Activated CD8-positive, alpha-beta T cell treated with anti-CD3 and anti-CD28 coated beads for 36 hours (primary cell): Measurements from ENCODE around the gene NFIC. TPM values are rescaled to one million over a fixed set of nuclear protein-coding genes. Genes with fewer than 3 reads are reported as not detected.

Source experiments
- ATAC-seq: fragments of 200-7000 bp; cut with Tn5 transposase; one replicate; pipeline ENCODE4 v1.10.0; 2021; ENCODE audit warnings: mild to moderate bottlenecking, moderate library complexity
- CTCF ChIA-PET: fragments of 350-600 bp; sonication (Branson Sonifier 250); formaldehyde crosslinking; loops from one replicate; lab custom pipeline; 2021; ENCODE audit warnings: antibody characterized with exemption; lab: Charles Lee
- POLR2A ChIA-PET: fragments of 350-600 bp; sonication (Branson Sonifier 250); formaldehyde crosslinking; loops from one replicate; lab custom pipeline; 2021; ENCODE audit warnings: antibody characterized with exemption; lab: Charles Lee
- DNase-seq: peaks from one replicate; pipeline ENCODE4 v3.0.0-alpha.2; 2020
- H3K27ac Mint-ChIP-seq: one replicate; pipeline ENCODE4 v1.8.0; 2021; ENCODE audit warnings: mild to moderate bottlenecking, mixed read lengths
- H3K27me3 Mint-ChIP-seq: one replicate; pipeline ENCODE4 v1.8.0; 2021; ENCODE audit warnings: mixed read lengths
- H3K36me3 Mint-ChIP-seq: one replicate; pipeline ENCODE4 v1.8.0; 2021; ENCODE audit warnings: low read depth, mixed read lengths
- H3K4me1 Mint-ChIP-seq: one replicate; pipeline ENCODE4 v1.8.0; 2021; ENCODE audit warnings: low read depth, mixed read lengths
- H3K4me3 Mint-ChIP-seq: one replicate; pipeline ENCODE4 v1.8.0; 2021; ENCODE audit warnings: mild to moderate bottlenecking, moderate library complexity, mixed read lengths
- H3K9me3 Mint-ChIP-seq: one replicate; pipeline ENCODE4 v1.8.0; 2021; ENCODE audit warnings: mixed read lengths
- intact Hi-C: fragments of 100-400 bp; cut with micrococcal nuclease; formaldehyde crosslinking; loops from one replicate; pipeline ENCODE4 v1.10.0; 2022
- total RNA-seq, 2 experiments: library from RNA; stranded (reverse); gene quantifications; one replicate each; pipeline ENCODE4 v1.2.3, GENCODE V29; 2021
- TF ChIP-seq, protein P1 (sequence below): fragments of 200-600 bp; IDR thresholded peaks from one replicate; pipeline ENCODE4 v1.8.0; 2022; ENCODE audit warnings: antibody characterized with exemption, mild to moderate bottlenecking

The NFIC gene
- total RNA-seq, 2 experiments from 2014 or later = 19.0 to 20.8 TPM

GRCh38 chr19:3463714-3464586 lies 97.6 kb downstream of the NFIC start:
- TF ChIP-seq, protein P1, sequence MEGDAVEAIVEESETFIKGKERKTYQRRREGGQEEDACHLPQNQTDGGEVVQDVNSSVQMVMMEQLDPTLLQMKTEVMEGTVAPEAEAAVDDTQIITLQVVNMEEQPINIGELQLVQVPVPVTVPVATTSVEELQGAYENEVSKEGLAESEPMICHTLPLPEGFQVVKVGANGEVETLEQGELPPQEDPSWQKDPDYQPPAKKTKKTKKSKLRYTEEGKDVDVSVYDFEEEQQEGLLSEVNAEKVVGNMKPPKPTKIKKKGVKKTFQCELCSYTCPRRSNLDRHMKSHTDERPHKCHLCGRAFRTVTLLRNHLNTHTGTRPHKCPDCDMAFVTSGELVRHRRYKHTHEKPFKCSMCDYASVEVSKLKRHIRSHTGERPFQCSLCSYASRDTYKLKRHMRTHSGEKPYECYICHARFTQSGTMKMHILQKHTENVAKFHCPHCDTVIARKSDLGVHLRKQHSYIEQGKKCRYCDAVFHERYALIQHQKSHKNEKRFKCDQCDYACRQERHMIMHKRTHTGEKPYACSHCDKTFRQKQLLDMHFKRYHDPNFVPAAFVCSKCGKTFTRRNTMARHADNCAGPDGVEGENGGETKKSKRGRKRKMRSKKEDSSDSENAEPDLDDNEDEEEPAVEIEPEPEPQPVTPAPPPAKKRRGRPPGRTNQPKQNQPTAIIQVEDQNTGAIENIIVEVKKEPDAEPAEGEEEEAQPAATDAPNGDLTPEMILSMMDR = no peak
- CTCF ChIA-PET = interaction anchor here (0.9 kb wide), 1 partner anchor 159 kb away, joined by 3 read pairs; no protein-coding TSS in a partner anchor
- POLR2A ChIA-PET = interaction anchor here (0.7 kb wide), 1 partner anchor 31 kb away, joined by 3 read pairs; no protein-coding TSS in a partner anchor
- H3K27me3 Mint-ChIP-seq = no peaks in the 10 kb centered on the region
- intact Hi-C loops = no loop called here
- peaks cover 6% of the 10 kb centered on the region for H3K9me3 Mint-ChIP-seq
- H3K36me3 Mint-ChIP-seq = peaks cover 7% of the 10 kb centered on the region
- H3K4me1 Mint-ChIP-seq = no peaks in the 10 kb centered on the region
- DNase-seq (no peak), ATAC-seq (no peak)
- no peak overlapping the region for H3K27ac Mint-ChIP-seq
- H3K4me3 Mint-ChIP-seq = no peak overlapping the region

GRCh38 chr19:3464587-3465235 lies 98.3 kb downstream of the NFIC start:
- peaks cover 6% of the 10 kb centered on the region for H3K9me3 Mint-ChIP-seq
- TF ChIP-seq, protein P1 = no peak
- H3K36me3 Mint-ChIP-seq = peaks cover 7% of the 10 kb centered on the region
- no peaks in the 10 kb centered on the region for H3K27me3 Mint-ChIP-seq
- POLR2A ChIA-PET = interaction anchor here (0.7 kb wide), 1 partner anchor 30 kb away, joined by 3 read pairs; no protein-coding TSS in a partner anchor
- no peaks in the 10 kb centered on the region for H3K4me1 Mint-ChIP-seq
- DNase-seq (no peak), ATAC-seq (no peak)
- H3K27ac Mint-ChIP-seq = no peak overlapping the region
- no peak overlapping the region for H3K4me3 Mint-ChIP-seq
- CTCF ChIA-PET = interaction anchor here (0.9 kb wide), 1 partner anchor 160 kb away, joined by 3 read pairs; no protein-coding TSS in a partner anchor
- intact Hi-C loops = no loop called here

DNA sequence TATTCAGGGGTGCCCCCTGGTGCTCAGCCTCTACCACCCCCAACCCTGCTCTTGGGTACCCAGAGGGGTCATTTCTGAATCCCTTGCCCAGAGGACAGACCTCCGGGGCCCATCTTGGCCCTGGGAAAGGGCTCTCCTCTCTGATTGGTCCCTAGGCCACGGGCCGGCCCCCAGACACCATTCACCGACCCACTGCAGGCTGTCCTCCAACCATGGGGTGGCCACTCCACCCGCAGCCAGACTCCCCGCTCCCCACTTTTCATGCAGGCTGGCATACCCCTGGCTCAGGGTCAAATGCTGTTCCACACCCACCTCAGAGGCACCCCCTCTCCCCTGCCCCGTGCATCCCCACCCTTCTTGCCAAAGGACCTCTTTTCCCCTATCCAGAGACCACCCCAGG lies 99.2 kb downstream of the NFIC start:
- intact Hi-C loops = no loop called here
- H3K9me3 Mint-ChIP-seq = peaks cover 6% of the 10 kb centered on the region
- POLR2A ChIA-PET = no interaction called here
- H3K27me3 Mint-ChIP-seq = no peaks in the 10 kb centered on the region
- no peak for ATAC-seq
- no peaks in the 10 kb centered on the region for H3K4me1 Mint-ChIP-seq
- DNase-seq = no peak
- CTCF ChIA-PET = no interaction called here
- no peak overlapping the region for H3K27ac Mint-ChIP-seq
- peaks cover 6% of the 10 kb centered on the region for H3K36me3 Mint-ChIP-seq
- H3K4me3 Mint-ChIP-seq = no peak overlapping the region
- TF ChIP-seq, protein P1 = no peak

- Mint-ChIP-seq H3K4me3 (no peak overlapping the region), H3K36me3 (peaks cover 6% of the 10 kb centered on the region), H3K9me3 (peaks cover 6% of the 10 kb centered on the region), H3K4me1 (no peaks in the 10 kb centered on the region), H3K27ac (no peak overlapping the region), H3K27me3 (no peaks in the 10 kb centered on the region)
- DNase-seq = no peak
- intact Hi-C loops = no loop called here
- POLR2A ChIA-PET = no interaction called here
- CTCF ChIA-PET = no interaction called here
- TF ChIP-seq, protein P1 = no peak
- no peak for ATAC-seq
Observed at GRCh38 chr19:3466635-3467034, 100.3 kb downstream of the NFIC start.
